Activated CD4-positive, alpha-beta memory T cell treated with anti-CD3 and anti-CD28 coated beads, Interleukin-2, amount 10 ng/mL, durations not matched to agents 7 days and 5 days (primary cell): ENCODE results near the gene CENPV. TPM values are rescaled to one million over a fixed set of nuclear protein-coding genes. Genes with fewer than 3 reads are reported as not detected.

Experiments used
- CTCF ChIA-PET: fragments of 350-600 bp; sonication (Branson Sonifier 250); formaldehyde crosslinking; loops from one replicate; lab custom pipeline; 2021; ENCODE audit warnings: antibody characterized with exemption, inconsistent platforms; lab: Charles Lee
- POLR2A ChIA-PET: fragments of 350-600 bp; sonication (Branson Sonifier 250); formaldehyde crosslinking; loops from one replicate; lab custom pipeline; 2021; ENCODE audit warnings: antibody characterized with exemption; lab: Charles Lee
- DNase-seq: peaks from one replicate; pipeline ENCODE4 v3.0.0-alpha.2; 2020
- H3K27ac Mint-ChIP-seq: one replicate; pipeline ENCODE4 v1.8.0; 2021; ENCODE audit warnings: mild to moderate bottlenecking, mixed read lengths
- H3K27me3 Mint-ChIP-seq: one replicate; pipeline ENCODE4 v1.8.0; 2021; ENCODE audit warnings: mixed read lengths
- H3K36me3 Mint-ChIP-seq: one replicate; pipeline ENCODE4 v1.8.0; 2021; ENCODE audit warnings: low read depth, mixed read lengths
- H3K4me1 Mint-ChIP-seq: one replicate; pipeline ENCODE4 v1.8.0; 2021; ENCODE audit warnings: mixed read lengths
- H3K4me3 Mint-ChIP-seq: one replicate; pipeline ENCODE4 v1.8.0; 2021; ENCODE audit warnings: mild to moderate bottlenecking, mixed read lengths
- H3K9me3 Mint-ChIP-seq: one replicate; pipeline ENCODE4 v1.8.0; 2021; ENCODE audit warnings: mixed read lengths
- total RNA-seq, 2 experiments: library from RNA; stranded (reverse); gene quantifications; one replicate each; pipeline ENCODE4 v1.2.3, GENCODE V29; 2021

CENPV gene
- total RNA-seq, 2 experiments from 2014 or later, result 9.4 to 12.3 TPM

- ChIA-PET POLR2A (interaction anchor here (0.8 to 3.0 kb wide), 9 partner anchors 9 to 183 kb away, joined by 3 to 21 read pairs (median 6); partner anchors contain the start of genes NCOR1, TRPV2 and UBB), CTCF (interaction anchor here (0.8 to 3.7 kb wide), 9 partner anchors 12 to 202 kb away, joined by 3 to 55 read pairs (median 4); partner anchors contain the start of gene TRPV2)
- Mint-ChIP-seq H3K4me3 (peak overlapping the region; percentile 82), H3K27me3 (peaks cover 23% of the 10 kb centered on the region), H3K36me3 (peaks cover 13% of the 10 kb centered on the region), H3K4me1 (peaks cover 19% of the 10 kb centered on the region), H3K9me3 (no peaks in the 10 kb centered on the region), H3K27ac (no peak overlapping the region)
- no peak for DNase-seq
Observed at GRCh38 chr17:16352667-16353316, 477 bp downstream of the CENPV start.

GRCh38 chr17:16352303-16352666 is 984 bp downstream of the CENPV start:
- peaks cover 19% of the 10 kb centered on the region for H3K4me1 Mint-ChIP-seq
- CTCF ChIA-PET, result interaction anchor here (0.9 to 3.7 kb wide), 6 partner anchors 12 to 169 kb away, joined by 3 to 55 read pairs (median 4); partner anchors contain the start of gene TRPV2

GRCh38 chr17:16351831-16352230 is 1.4 kb downstream of the CENPV start:
- Mint-ChIP-seq H3K9me3 (no peaks in the 10 kb centered on the region), H3K4me1 (peaks cover 19% of the 10 kb centered on the region), H3K27ac (no peak overlapping the region), H3K4me3 (peak overlapping the region; percentile 82), H3K36me3 (peaks cover 13% of the 10 kb centered on the region), H3K27me3 (peaks cover 20% of the 10 kb centered on the region)
- CTCF ChIA-PET, result interaction anchor here (1.1 to 3.7 kb wide), 2 partner anchors 13 to 68 kb away, joined by 6 to 55 read pairs; no protein-coding TSS in a partner anchor
- no peak for DNase-seq
- POLR2A ChIA-PET, result interaction anchor here (1.0 to 3.0 kb wide), 4 partner anchors 30 to 136 kb away, joined by 3 to 21 read pairs (median 10); partner anchors contain the start of genes NCOR1, TRPV2 and UBB

More at GRCh38 chr17:16352303-16352666, 984 bp downstream of the CENPV start:
- Mint-ChIP-seq H3K36me3 (peaks cover 13% of the 10 kb centered on the region), H3K27me3 (peaks cover 23% of the 10 kb centered on the region), H3K9me3 (no peaks in the 10 kb centered on the region), H3K4me3 (peak overlapping the region; percentile 82), H3K27ac (no peak overlapping the region)
- DNase-seq, result peak; percentile 23
- POLR2A ChIA-PET, result interaction anchor here (0.8 to 3.0 kb wide), 9 partner anchors 8 to 183 kb away, joined by 3 to 21 read pairs (median 6); partner anchors contain the start of genes NCOR1, TRPV2 and UBB

- peaks cover 19% of the 10 kb centered on the region for H3K4me1 Mint-ChIP-seq
- H3K9me3 Mint-ChIP-seq, result no peaks in the 10 kb centered on the region
- ChIA-PET CTCF (interaction anchor here (0.8 kb wide), 1 partner anchor 14 kb away, joined by 3 read pairs; no protein-coding TSS in a partner anchor), POLR2A (interaction anchor here (0.7 to 1.4 kb wide), 2 partner anchors 31 to 159 kb away, joined by 3 read pairs; partner anchors contain the start of gene UBB)
- no peak for DNase-seq
- H3K27ac Mint-ChIP-seq, result no peak overlapping the region
- peaks cover 12% of the 10 kb centered on the region for H3K27me3 Mint-ChIP-seq
- no peak overlapping the region for H3K4me3 Mint-ChIP-seq
- H3K36me3 Mint-ChIP-seq, result peaks cover 13% of the 10 kb centered on the region
Observed at GRCh38 chr17:16349431-16349830, 3.8 kb downstream of the CENPV start.

- ChIA-PET CTCF (no interaction called here), POLR2A (interaction anchor here (1.4 kb wide), 1 partner anchor 32 kb away, joined by 3 read pairs; the partner anchor contains the start of gene UBB)
- Mint-ChIP-seq H3K27ac (no peak overlapping the region), H3K4me3 (no peak overlapping the region), H3K4me1 (peaks cover 15% of the 10 kb centered on the region), H3K27me3 (peaks cover 10% of the 10 kb centered on the region), H3K36me3 (peaks cover 19% of the 10 kb centered on the region), H3K9me3 (no peaks in the 10 kb centered on the region)
- no peak for DNase-seq
Observed at GRCh38 chr17:16348586-16348985, 4.7 kb downstream of the CENPV start.

- H3K4me3 Mint-ChIP-seq, result no peak overlapping the region
- peaks cover 5% of the 10 kb centered on the region for H3K4me1 Mint-ChIP-seq
- H3K27me3 Mint-ChIP-seq, result peaks cover 2% of the 10 kb centered on the region
- peaks cover 16% of the 10 kb centered on the region for H3K36me3 Mint-ChIP-seq
- ChIA-PET POLR2A (no interaction called here), CTCF (no interaction called here)
- H3K27ac Mint-ChIP-seq, result no peak overlapping the region
- no peak for DNase-seq
- no peaks in the 10 kb centered on the region for H3K9me3 Mint-ChIP-seq
Observed at GRCh38 chr17:16346721-16347271, 6.5 kb downstream of the CENPV start.

- Mint-ChIP-seq H3K9me3 (no peaks in the 10 kb centered on the region), H3K4me3 (no peak overlapping the region), H3K36me3 (peaks cover 16% of the 10 kb centered on the region), H3K27ac (no peak overlapping the region), H3K4me1 (no peaks in the 10 kb centered on the region), H3K27me3 (no peaks in the 10 kb centered on the region)
- no peak for DNase-seq
- POLR2A ChIA-PET, result interaction anchor here (1.2 kb wide), 1 partner anchor 24 kb away, joined by 3 read pairs; no protein-coding TSS in a partner anchor
- CTCF ChIA-PET, result interaction anchor here (0.7 kb wide), 1 partner anchor 200 kb away, joined by 4 read pairs; no protein-coding TSS in a partner anchor
Observed at GRCh38 chr17:16345565-16345964, 7.7 kb downstream of the CENPV start.

GRCh38 chr17:16343569-16343968 is 9.7 kb downstream of the CENPV start:
- Mint-ChIP-seq H3K27ac (no peak overlapping the region), H3K27me3 (no peaks in the 10 kb centered on the region), H3K4me3 (no peak overlapping the region), H3K4me1 (no peaks in the 10 kb centered on the region), H3K9me3 (no peaks in the 10 kb centered on the region), H3K36me3 (peaks cover 8% of the 10 kb centered on the region)
- ChIA-PET POLR2A (interaction anchor here (1.6 kb wide), 1 partner anchor 9 kb away, joined by 7 read pairs; the partner anchor contains the start of gene CENPV), CTCF (no interaction called here)
- DNase-seq, result no peak

GRCh38 chr17:16342979-16343378 is 10.3 kb downstream of the CENPV start:
- CTCF ChIA-PET, result no interaction called here
- Mint-ChIP-seq H3K27me3 (no peaks in the 10 kb centered on the region), H3K9me3 (no peaks in the 10 kb centered on the region), H3K27ac (no peak overlapping the region), H3K4me3 (no peak overlapping the region), H3K36me3 (peaks cover 8% of the 10 kb centered on the region), H3K4me1 (no peaks in the 10 kb centered on the region)
- DNase-seq, result no peak
- POLR2A ChIA-PET, result interaction anchor here (1.6 kb wide), 1 partner anchor 10 kb away, joined by 7 read pairs; the partner anchor contains the start of gene CENPV

GRCh38 chr17:16339959-16340358 is 13.3 kb downstream of the CENPV start:
- DNase-seq, result no peak
- Mint-ChIP-seq H3K36me3 (peaks cover 8% of the 10 kb centered on the region), H3K4me1 (no peaks in the 10 kb centered on the region), H3K27me3 (no peaks in the 10 kb centered on the region), H3K9me3 (no peaks in the 10 kb centered on the region), H3K4me3 (no peak overlapping the region), H3K27ac (no peak overlapping the region)
- CTCF ChIA-PET, result no interaction called here
- POLR2A ChIA-PET, result no interaction called here

GRCh38 chr17:16339402-16339801 is 13.9 kb downstream of the CENPV start:
- ChIA-PET CTCF (interaction anchor here (1.9 kb wide), 1 partner anchor 24 kb away, joined by 5 read pairs; no protein-coding TSS in a partner anchor), POLR2A (no interaction called here)
- no peak for DNase-seq
- Mint-ChIP-seq H3K4me3 (no peak overlapping the region), H3K9me3 (no peaks in the 10 kb centered on the region), H3K27ac (no peak overlapping the region), H3K27me3 (no peaks in the 10 kb centered on the region), H3K36me3 (peaks cover 8% of the 10 kb centered on the region), H3K4me1 (no peaks in the 10 kb centered on the region)

- POLR2A ChIA-PET, result no interaction called here
- Mint-ChIP-seq H3K36me3 (no peaks in the 10 kb centered on the region), H3K4me1 (no peaks in the 10 kb centered on the region), H3K27ac (no peak overlapping the region), H3K4me3 (no peak overlapping the region), H3K27me3 (no peaks in the 10 kb centered on the region), H3K9me3 (no peaks in the 10 kb centered on the region)
- CTCF ChIA-PET, result interaction anchor here (0.6 to 1.9 kb wide), 3 partner anchors 8 to 75 kb away, joined by 3 to 5 read pairs (median 3); no protein-coding TSS in a partner anchor
- no peak for DNase-seq
Observed at GRCh38 chr17:16338391-16338790, 14.9 kb downstream of the CENPV start.
